CD4-positive, CD25-positive, alpha-beta regulatory T cell (primary cell): Measurements from ENCODE around the gene AOC2. TPM values are rescaled to one million over a fixed set of nuclear protein-coding genes. Genes with fewer than 3 reads are reported as not detected.
A peak's percentile ranks its signal among the peaks of the same experiment; 100 is the strongest.

Experiments used
- ATAC-seq, 2 donors: fragments of 150-1000 bp; cut with Tn5 transposase; one replicate each; pipeline ENCODE4 v1.10.0; 2021; ENCODE audit warnings: low read depth in 2 of 2, moderate number of reproducible peaks in 2 of 2, moderate library complexity in 1 of 2
- DNase-seq, 3 donors: peaks; one replicate each; pipeline versions ENCODE4 v3.0.0 to v3.0.0-alpha.2; 2012 to 2022; ENCODE audit warnings: mixed read lengths in 1 of 3
- H3K27ac ChIP-seq: one replicate; pipeline ENCODE4 v1.7.0; 2013; ENCODE audit warnings: mild to moderate bottlenecking, low read length; ENCODE audit not compliant: insufficient read depth, poor library complexity, severe bottlenecking
- H3K27me3 ChIP-seq: one replicate; pipeline ENCODE4 v1.7.0; 2013; ENCODE audit warnings: low read length; ENCODE audit not compliant: control insufficient read depth, insufficient read depth
- H3K36me3 ChIP-seq: one replicate; pipeline ENCODE4 v1.7.0; 2013; ENCODE audit warnings: mild to moderate bottlenecking, low read length, moderate library complexity; ENCODE audit not compliant: control insufficient read depth, insufficient read depth
- H3K4me1 ChIP-seq: 2 replicates; pipeline ENCODE4 v1.7.0; 2013; ENCODE audit warnings: mild to moderate bottlenecking, low read length; ENCODE audit not compliant: insufficient read depth, control insufficient read depth, poor library complexity, severe bottlenecking
- H3K4me3 ChIP-seq: one replicate; pipeline ENCODE4 v1.7.0; 2013; ENCODE audit warnings: low read depth, mild to moderate bottlenecking, low read length, moderate library complexity
- H3K9me3 ChIP-seq, 2 experiments: 1 replicate in 1 of 2; 2 replicates in 1 of 2; pipeline ENCODE4 v1.7.0; 2013; ENCODE audit warnings: low read length in 2 of 2, mild to moderate bottlenecking in 1 of 2, moderate library complexity in 1 of 2; ENCODE audit not compliant: control insufficient read depth in 2 of 2
- H3K27ac Mint-ChIP-seq, 3 donors: one replicate each; pipeline ENCODE4 v1.8.0; 2020 to 2022; ENCODE audit warnings: mild to moderate bottlenecking in 3 of 3, mixed read lengths in 3 of 3, moderate library complexity in 2 of 3
- H3K27me3 Mint-ChIP-seq: one replicate; pipeline ENCODE4 v1.8.0; 2022; ENCODE audit warnings: mild to moderate bottlenecking, mixed read lengths
- H3K36me3 Mint-ChIP-seq: one replicate; pipeline ENCODE4 v1.8.0; 2020; ENCODE audit warnings: mixed read lengths
- H3K4me1 Mint-ChIP-seq, 4 donors: one replicate each; pipeline ENCODE4 v1.8.0; 2020 to 2022; ENCODE audit warnings: mixed read lengths in 4 of 4, mild to moderate bottlenecking in 1 of 4
- H3K4me3 Mint-ChIP-seq, 4 donors: one replicate each; pipeline ENCODE4 v1.8.0; 2020 to 2022; ENCODE audit warnings: mild to moderate bottlenecking in 4 of 4, mixed read lengths in 4 of 4, moderate library complexity in 3 of 4
- H3K9me3 Mint-ChIP-seq, 7 donors: one replicate each; pipeline ENCODE4 v1.8.0; 2020 to 2022; ENCODE audit warnings: mixed read lengths in 7 of 7, mild to moderate bottlenecking in 3 of 7, moderate library complexity in 2 of 7
- polyA plus RNA-seq, 4 donors: library from polyadenylated mRNA; unstranded; fragments of 300-500 nt; fragmentation: Illumina TruSeq; gene quantifications; one replicate each; pipeline ENCODE4 v1.2.3, GENCODE V29; 2021
- total RNA-seq: library from RNA; stranded (reverse); gene quantifications from one replicate; pipeline ENCODE4 v1.2.3, GENCODE V29; 2022

Gene AOC2, protein sequence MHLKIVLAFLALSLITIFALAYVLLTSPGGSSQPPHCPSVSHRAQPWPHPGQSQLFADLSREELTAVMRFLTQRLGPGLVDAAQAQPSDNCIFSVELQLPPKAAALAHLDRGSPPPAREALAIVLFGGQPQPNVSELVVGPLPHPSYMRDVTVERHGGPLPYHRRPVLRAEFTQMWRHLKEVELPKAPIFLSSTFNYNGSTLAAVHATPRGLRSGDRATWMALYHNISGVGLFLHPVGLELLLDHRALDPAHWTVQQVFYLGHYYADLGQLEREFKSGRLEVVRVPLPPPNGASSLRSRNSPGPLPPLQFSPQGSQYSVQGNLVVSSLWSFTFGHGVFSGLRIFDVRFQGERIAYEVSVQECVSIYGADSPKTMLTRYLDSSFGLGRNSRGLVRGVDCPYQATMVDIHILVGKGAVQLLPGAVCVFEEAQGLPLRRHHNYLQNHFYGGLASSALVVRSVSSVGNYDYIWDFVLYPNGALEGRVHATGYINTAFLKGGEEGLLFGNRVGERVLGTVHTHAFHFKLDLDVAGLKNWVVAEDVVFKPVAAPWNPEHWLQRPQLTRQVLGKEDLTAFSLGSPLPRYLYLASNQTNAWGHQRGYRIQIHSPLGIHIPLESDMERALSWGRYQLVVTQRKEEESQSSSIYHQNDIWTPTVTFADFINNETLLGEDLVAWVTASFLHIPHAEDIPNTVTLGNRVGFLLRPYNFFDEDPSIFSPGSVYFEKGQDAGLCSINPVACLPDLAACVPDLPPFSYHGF
- 2.3 TPM for total RNA-seq
- under 1 TPM in 1 of 4 donors, not detected in 3; 0.17 TPM for polyA plus RNA-seq

DNA sequence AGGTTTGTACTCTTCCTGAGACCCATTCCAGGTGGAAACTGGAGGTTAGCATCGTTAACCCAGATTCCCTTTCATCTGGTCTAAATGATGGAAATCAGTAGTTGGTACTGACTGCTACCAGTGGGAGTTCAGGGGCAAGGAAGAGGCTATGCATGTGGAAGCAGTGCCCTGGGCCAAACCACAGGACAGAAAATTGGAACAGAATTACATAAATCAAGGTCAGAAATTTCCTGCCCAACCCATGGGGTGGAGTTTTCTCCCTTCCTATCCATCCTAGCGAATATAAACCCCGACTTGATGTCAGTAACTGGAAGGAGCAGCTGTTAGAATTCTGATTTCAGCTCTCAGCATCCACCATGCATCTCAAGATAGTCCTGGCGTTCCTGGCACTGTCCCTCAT is at the start of gene AOC2:
Gene AOC2, plus strand, starts transcription at position 310 of the 400 bp plus-strand sequence. Its CDS starts 47 bp downstream, at position 357.
- Mint-ChIP-seq H3K36me3 (peaks cover 29% of the 10 kb centered on the region), H3K9me3 (no peaks in the 10 kb centered on the region), H3K27ac (peak within 1 kb of the TSS in 1 of 3 donors; percentile 63), H3K4me3 (peak within 1 kb of the TSS in 1 of 4 donors; percentile 33), H3K27me3 (no peaks in the 10 kb centered on the region), H3K4me1 (no peaks in the 10 kb centered on the region)
- no peak within 1 kb of the TSS for H3K4me3 ChIP-seq
- no peaks in the 10 kb centered on the region for H3K4me1 ChIP-seq
- H3K27me3 ChIP-seq, result no peaks in the 10 kb centered on the region
- no peak within 1 kb of the TSS for H3K27ac ChIP-seq
- DNase-seq, result no peak
- ATAC-seq, result no peak
- H3K9me3 ChIP-seq, result no peaks in the 10 kb centered on the region
- H3K36me3 ChIP-seq, result peaks cover 59% of the 10 kb centered on the region

GRCh38 chr17:42795061-42795460 is 49.3 kb upstream of the AOC2 start:
- peaks cover 0 to under 1% (median 0%) of the 10 kb centered on the region in 7 donors for H3K9me3 Mint-ChIP-seq
- Histone ChIP-seq H3K4me1 (peaks cover 12% of the 10 kb centered on the region), H3K9me3 (no peaks in the 10 kb centered on the region), H3K27ac (no peak overlapping the region), H3K27me3 (no peaks in the 10 kb centered on the region), H3K36me3 (no peaks in the 10 kb centered on the region), H3K4me3 (no peak overlapping the region)
- DNase-seq (no peak), ATAC-seq (no peak)
- H3K4me1 Mint-ChIP-seq, result peaks cover 0 to 35% (median 19%) of the 10 kb centered on the region in 4 donors
- H3K27me3 Mint-ChIP-seq, result peaks cover 8% of the 10 kb centered on the region
- peaks cover 11% of the 10 kb centered on the region for H3K36me3 Mint-ChIP-seq
- H3K27ac Mint-ChIP-seq, result no peak overlapping the region
- peak overlapping the region in 1 of 4 donors; percentile 67 for H3K4me3 Mint-ChIP-seq

DNA sequence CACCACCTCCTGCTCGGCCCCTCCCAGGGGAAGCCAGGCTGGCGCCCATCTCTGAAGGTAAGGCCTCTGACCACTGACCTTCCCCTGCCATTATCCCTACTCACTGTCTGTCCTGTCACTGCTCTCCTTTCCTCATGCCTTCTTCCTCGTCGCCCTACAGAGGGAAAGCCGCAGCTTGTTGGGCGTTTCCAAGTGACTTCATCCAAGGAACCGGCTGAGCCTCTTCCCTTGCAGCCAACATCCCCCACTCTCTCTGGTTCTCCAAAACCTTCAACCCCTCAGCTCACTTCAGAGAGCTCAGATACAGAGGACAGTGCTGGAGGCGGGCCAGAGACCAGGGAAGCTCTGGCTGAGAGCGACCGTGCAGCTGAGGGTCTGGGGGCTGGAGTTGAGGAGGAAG is 48.9 kb upstream of the AOC2 start:
- Histone ChIP-seq H3K36me3 (no peaks in the 10 kb centered on the region), H3K27ac (no peak overlapping the region), H3K4me1 (peaks cover 12% of the 10 kb centered on the region), H3K9me3 (no peaks in the 10 kb centered on the region), H3K4me3 (no peak overlapping the region), H3K27me3 (no peaks in the 10 kb centered on the region)
- Mint-ChIP-seq H3K4me3 (peak overlapping the region in 2 of 4 donors; percentile 46 to 67), H3K4me1 (peaks cover 0 to 35% (median 19%) of the 10 kb centered on the region in 4 donors), H3K9me3 (no peaks in the 10 kb centered on the region), H3K27me3 (peaks cover 11% of the 10 kb centered on the region), H3K36me3 (peaks cover 11% of the 10 kb centered on the region), H3K27ac (no peak overlapping the region)
- ATAC-seq (no peak), DNase-seq (no peak)

DNA sequence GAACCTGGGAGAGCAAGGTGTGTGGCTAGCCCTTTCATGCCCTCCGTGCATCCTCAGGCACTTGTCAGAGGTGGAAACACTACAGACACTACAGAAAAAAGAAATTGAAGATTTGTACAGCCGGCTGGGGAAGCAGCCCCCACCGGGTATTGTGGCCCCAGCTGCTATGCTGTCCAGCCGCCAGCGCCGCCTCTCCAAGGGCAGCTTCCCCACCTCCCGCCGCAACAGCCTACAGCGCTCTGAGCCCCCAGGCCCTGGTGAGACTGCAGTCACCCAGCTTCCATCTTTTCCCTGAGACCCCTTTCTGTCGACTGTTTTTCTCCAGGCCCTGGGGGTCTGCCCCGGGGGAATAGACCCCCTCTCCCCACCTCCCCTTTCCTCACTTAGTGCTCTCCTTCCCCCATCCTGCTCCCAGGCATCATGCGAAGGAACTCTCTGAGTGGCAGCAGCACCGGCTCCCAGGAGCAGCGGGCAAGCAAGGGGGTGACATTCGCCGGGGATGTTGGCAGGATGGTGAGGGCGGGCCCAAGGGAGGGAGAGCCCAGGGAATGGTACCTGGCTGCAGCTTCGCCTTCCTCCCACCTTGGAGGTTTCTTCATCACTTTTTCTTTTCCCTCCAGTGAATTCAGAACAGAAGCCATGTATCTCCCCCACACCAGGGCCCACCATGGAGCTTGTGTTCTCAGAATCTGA is 48.2 kb upstream of the AOC2 start:
- no peaks in the 10 kb centered on the region for H3K36me3 ChIP-seq
- DNase-seq (no peak), ATAC-seq (no peak)
- Mint-ChIP-seq H3K9me3 (no peaks in the 10 kb centered on the region), H3K36me3 (peaks cover 11% of the 10 kb centered on the region), H3K4me1 (peaks cover 0 to 35% (median 19%) of the 10 kb centered on the region in 4 donors), H3K27me3 (peaks cover 11% of the 10 kb centered on the region), H3K4me3 (peak overlapping the region in 3 of 4 donors; percentile 7 to 67 (median 65)), H3K27ac (no peak overlapping the region)
- H3K27me3 ChIP-seq, result no peaks in the 10 kb centered on the region
- H3K4me3 ChIP-seq, result no peak overlapping the region
- peaks cover 12% of the 10 kb centered on the region for H3K4me1 ChIP-seq
- H3K27ac ChIP-seq, result no peak overlapping the region
- H3K9me3 ChIP-seq, result no peaks in the 10 kb centered on the region

GRCh38 chr17:42797067-42798007 is 47.0 kb upstream of the AOC2 start:
- ATAC-seq (no peak), DNase-seq (no peak)
- peak overlapping the region; percentile 88 for H3K4me3 ChIP-seq
- Mint-ChIP-seq H3K36me3 (peaks cover 11% of the 10 kb centered on the region), H3K27ac (peak overlapping the region; percentile 14 to 68 (median 36)), H3K27me3 (peaks cover 11% of the 10 kb centered on the region), H3K9me3 (no peaks in the 10 kb centered on the region), H3K4me3 (peak overlapping the region; percentile 94 to 96 (median 96)), H3K4me1 (peaks cover 0 to 35% (median 19%) of the 10 kb centered on the region in 4 donors)
- H3K9me3 ChIP-seq, result no peaks in the 10 kb centered on the region
- no peaks in the 10 kb centered on the region for H3K27me3 ChIP-seq
- H3K27ac ChIP-seq, result no peak overlapping the region
- H3K36me3 ChIP-seq, result no peaks in the 10 kb centered on the region
- H3K4me1 ChIP-seq, result peaks cover 12% of the 10 kb centered on the region

DNA sequence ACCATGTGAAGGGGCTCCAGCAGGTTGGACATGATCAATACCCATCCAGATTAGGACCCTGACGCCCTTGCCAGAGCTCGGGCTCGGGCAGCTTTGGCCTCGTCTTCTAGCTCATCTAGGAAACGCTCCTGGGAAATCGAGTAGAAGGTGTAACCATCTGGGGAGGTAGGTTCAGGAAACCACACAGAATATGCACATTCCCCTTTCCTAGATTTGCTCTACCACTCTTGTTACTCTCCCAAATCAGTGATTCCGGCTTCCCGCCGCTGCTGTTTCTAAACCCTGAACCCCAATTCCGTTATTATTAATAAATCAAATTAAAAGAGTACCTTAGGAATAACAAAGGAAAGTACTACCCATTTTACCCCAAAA is 46.4 kb upstream of the AOC2 start:
- no peaks in the 10 kb centered on the region for H3K36me3 ChIP-seq
- ATAC-seq, result no peak
- H3K4me3 Mint-ChIP-seq, result peak overlapping the region; percentile 94 to 96 (median 96)
- H3K36me3 Mint-ChIP-seq, result peaks cover 11% of the 10 kb centered on the region
- no peaks in the 10 kb centered on the region for H3K27me3 ChIP-seq
- H3K4me1 Mint-ChIP-seq, result peaks cover 0 to 35% (median 19%) of the 10 kb centered on the region in 4 donors
- peaks cover 11% of the 10 kb centered on the region for H3K27me3 Mint-ChIP-seq
- no peak overlapping the region for H3K27ac ChIP-seq
- H3K27ac Mint-ChIP-seq, result peak overlapping the region in 2 of 3 donors; percentile 90 to 92
- no peaks in the 10 kb centered on the region for H3K9me3 Mint-ChIP-seq
- H3K4me1 ChIP-seq, result peaks cover 12% of the 10 kb centered on the region
- no peaks in the 10 kb centered on the region for H3K9me3 ChIP-seq
- peak overlapping the region; percentile 88 for H3K4me3 ChIP-seq
- DNase-seq, result no peak
